ENCODE data around the gene KPNA1. TPM values are rescaled to one million over a fixed set of nuclear protein-coding genes. Genes with fewer than 3 reads are reported as not detected.

The KPNA1 gene
- polyA plus RNA-seq, 3 donors: 18.0 to 41.2 (median 38.5) TPM

GRCh38 chr3:122395582-122395981 is 119.2 kb downstream of the KPNA1 start:
- DNase-seq: no peak
- Histone ChIP-seq H3K4me2 (replicated peaks; ENCODE audit: extremely low read depth, low read length, poor library complexity, severe bottlenecking) (no peak overlapping the region), H3K27ac (ENCODE audit: low read depth in 1 of 2, low read length in 2 of 2) (no peak overlapping the region), H3K27me3 (ENCODE audit: control insufficient read depth in 2 of 2, insufficient read depth in 2 of 2, low read length in 2 of 2) (no peaks in the 10 kb centered on the region), H3K36me3 (replicated peaks in 1 of 2; ENCODE audit: control insufficient read depth in 1 of 2, insufficient read depth in 2 of 2, low read length in 2 of 2) (no peaks in the 10 kb centered on the region), H3K4me1 (ENCODE audit: control insufficient read depth in 1 of 2, insufficient read depth in 2 of 2, low read length in 2 of 2) (peaks cover 0 to 4% of the 10 kb centered on the region in 2 donors), H4K20me1 (ENCODE audit: insufficient read depth, low read length) (no peaks in the 10 kb centered on the region), H3K9ac (ENCODE audit: insufficient read depth, low read length, poor library complexity, severe bottlenecking) (no peak overlapping the region), H2AFZ (ENCODE audit: insufficient read depth, low read depth, low read length, poor library complexity, severe bottlenecking) (no peak overlapping the region), H3K79me2 (ENCODE audit: insufficient read depth, low read length) (no peaks in the 10 kb centered on the region), H3K9me3 (replicated peaks in 1 of 2; ENCODE audit: control insufficient read depth in 1 of 2, insufficient read depth in 1 of 2, low read length in 2 of 2) (no peaks in the 10 kb centered on the region), H3K4me3 (replicated peaks in 1 of 3; ENCODE audit: low read depth in 2 of 3, low read length in 3 of 3) (no peak overlapping the region)
- Mint-ChIP-seq H3K27ac (no peak overlapping the region), H3K27me3 (ENCODE audit: low read depth in 3 of 3) (no peaks in the 10 kb centered on the region), H3K4me1 (peaks cover 10% of the 10 kb centered on the region), H3K4me3 (no peak overlapping the region), H3K9me3 (peaks cover 0 to 4% (median 0%) of the 10 kb centered on the region in 7 donors), H3K36me3 (no peaks in the 10 kb centered on the region)
- WGBS (ENCODE audit: insufficient coverage): no CpG with 5 or more reads among the region's 3 CpGs
- intact Hi-C loops (cut with micrococcal nuclease): no loop called here
- TF ChIP-seq CTCF (IDR thresholded peaks at IDR 0.05): no peak

GRCh38 chr3:122394173-122394572 is 120.6 kb downstream of the KPNA1 start:
- Mint-ChIP-seq H3K27me3 (ENCODE audit: low read depth in 3 of 3) (no peaks in the 10 kb centered on the region), H3K4me1 (peaks cover 10% of the 10 kb centered on the region), H3K4me3 (no peak overlapping the region), H3K27ac (peak overlapping the region in 1 of 7 donors; percentile 33), H3K36me3 (no peaks in the 10 kb centered on the region), H3K9me3 (no peaks in the 10 kb centered on the region)
- H3K27ac ChIP-seq (ENCODE audit: low read depth in 1 of 2, low read length in 2 of 2): no peak overlapping the region
- WGBS (ENCODE audit: insufficient coverage): 100% methylated on average over 1 of the region's 1 CpG
- no peak for TF ChIP-seq CTCF (IDR thresholded peaks at IDR 0.05)
- no peaks in the 10 kb centered on the region for H3K79me2 ChIP-seq (ENCODE audit: insufficient read depth, low read length)
- intact Hi-C loops (cut with micrococcal nuclease): no loop called here
- peaks cover 0 to 4% of the 10 kb centered on the region in 2 donors for H3K4me1 ChIP-seq (ENCODE audit: control insufficient read depth in 1 of 2, insufficient read depth in 2 of 2, low read length in 2 of 2)
- H2AFZ ChIP-seq (ENCODE audit: insufficient read depth, low read depth, low read length, poor library complexity, severe bottlenecking): no peak overlapping the region
- no peak overlapping the region for H3K9ac ChIP-seq (ENCODE audit: insufficient read depth, low read length, poor library complexity, severe bottlenecking)
- no peak overlapping the region for H3K4me3 ChIP-seq (replicated peaks in 1 of 3; ENCODE audit: low read depth in 2 of 3, low read length in 3 of 3)
- no peaks in the 10 kb centered on the region for H3K9me3 ChIP-seq (replicated peaks in 1 of 2; ENCODE audit: control insufficient read depth in 1 of 2, insufficient read depth in 1 of 2, low read length in 2 of 2)
- H3K4me2 ChIP-seq (replicated peaks; ENCODE audit: extremely low read depth, low read length, poor library complexity, severe bottlenecking): no peak overlapping the region
- H3K27me3 ChIP-seq (ENCODE audit: control insufficient read depth in 2 of 2, insufficient read depth in 2 of 2, low read length in 2 of 2): no peaks in the 10 kb centered on the region
- DNase-seq: no peak
- no peaks in the 10 kb centered on the region for H3K36me3 ChIP-seq (replicated peaks in 1 of 2; ENCODE audit: control insufficient read depth in 1 of 2, insufficient read depth in 2 of 2, low read length in 2 of 2)
- no peaks in the 10 kb centered on the region for H4K20me1 ChIP-seq (ENCODE audit: insufficient read depth, low read length)
